H9 (cell line): ENCODE data around the gene GAD1. TPM values are rescaled to one million over a fixed set of nuclear protein-coding genes. Genes with fewer than 3 reads are reported as not detected.

Source experiments
- DNase-seq: peaks from one replicate; pipeline ENCODE4 v3.0.0-alpha.2; 2017
- H2AFZ ChIP-seq: one replicate; pipeline ENCODE4 v1.6.1; 2013; ENCODE audit warnings: mild to moderate bottlenecking, low read length, control low read depth, moderate library complexity
- H2AK5ac ChIP-seq: 2 replicates; pipeline ENCODE4 v1.6.1; 2013; ENCODE audit warnings: low read length, control low read depth, mixed read lengths; ENCODE audit not compliant: insufficient read length
- H2BK120ac ChIP-seq: one replicate; pipeline ENCODE4 v1.6.1; 2013; ENCODE audit warnings: low read depth, mild to moderate bottlenecking, low read length, control low read depth, inconsistent platforms; ENCODE audit not compliant: poor library complexity, severe bottlenecking
- H2BK12ac ChIP-seq: 2 replicates; pipeline ENCODE4 v1.6.1; 2013; ENCODE audit warnings: low read length, control low read depth, mixed read lengths, low read depth; ENCODE audit not compliant: insufficient read length
- H2BK15ac ChIP-seq: 2 replicates; pipeline ENCODE4 v1.6.1; 2013; ENCODE audit warnings: low read depth, low read length, control low read depth
- H2BK20ac ChIP-seq: one replicate; pipeline ENCODE4 v1.6.1; 2013; ENCODE audit warnings: low read depth, mild to moderate bottlenecking, low read length, control low read depth, inconsistent platforms; ENCODE audit not compliant: poor library complexity, severe bottlenecking
- H2BK5ac ChIP-seq: 2 replicates; pipeline ENCODE4 v1.6.1; 2013; ENCODE audit warnings: low read length, control low read depth, mixed read lengths; ENCODE audit not compliant: insufficient read length
- H3K14ac ChIP-seq: 2 replicates; pipeline ENCODE4 v1.6.1; 2013; ENCODE audit warnings: low read length, control low read depth; ENCODE audit not compliant: insufficient read depth
- H3K18ac ChIP-seq: 2 replicates; pipeline ENCODE4 v1.6.1; 2013; ENCODE audit warnings: low read depth, mild to moderate bottlenecking, mixed read lengths, low read length, control low read depth; ENCODE audit not compliant: insufficient read length
- H3K23ac ChIP-seq: 2 replicates; pipeline ENCODE4 v1.6.1; 2013; ENCODE audit warnings: low read length, control low read depth, mixed read lengths, low read depth; ENCODE audit not compliant: insufficient read length
- H3K23me2 ChIP-seq: 2 replicates; pipeline ENCODE4 v1.6.1; 2013; ENCODE audit warnings: low read depth, mild to moderate bottlenecking, mixed read lengths, low read length, control low read depth; ENCODE audit not compliant: insufficient read length, poor library complexity, severe bottlenecking
- H3K27ac ChIP-seq: 2 replicates; pipeline ENCODE4 v1.5.1; 2013; ENCODE audit warnings: low read length, control low read depth, mixed read lengths, low read depth; ENCODE audit not compliant: insufficient read length
- H3K27me3 ChIP-seq: 2 replicates; pipeline ENCODE4 v1.6.1; 2013; ENCODE audit warnings: low read length, control low read depth, inconsistent platforms; ENCODE audit not compliant: insufficient read depth
- H3K4ac ChIP-seq: 2 replicates; pipeline ENCODE4 v1.6.1; 2013; ENCODE audit warnings: low read depth, mild to moderate bottlenecking, control low read depth, inconsistent platforms, low read length, moderate library complexity
- H3K4me1 ChIP-seq: 2 replicates; pipeline ENCODE4 v1.6.1; 2013; ENCODE audit warnings: low read length, control low read depth, inconsistent platforms; ENCODE audit not compliant: insufficient read depth
- H3K4me2 ChIP-seq: 2 replicates; pipeline ENCODE4 v1.6.1; 2013; ENCODE audit warnings: low read length, control low read depth, mixed read lengths; ENCODE audit not compliant: insufficient read length, insufficient read depth
- H3K56ac ChIP-seq: 2 replicates; pipeline ENCODE4 v1.6.1; 2013; ENCODE audit warnings: low read depth, mild to moderate bottlenecking, mixed read lengths, low read length, control low read depth; ENCODE audit not compliant: insufficient read length
- H3K79me1 ChIP-seq: 2 replicates; pipeline ENCODE4 v1.6.1; 2013; ENCODE audit warnings: low read depth, mild to moderate bottlenecking, moderate library complexity, low read length, control low read depth, inconsistent platforms; ENCODE audit not compliant: insufficient read depth, poor library complexity, severe bottlenecking
- H3K79me2 ChIP-seq: 2 replicates; pipeline ENCODE4 v1.6.1; 2013; ENCODE audit warnings: low read length, control low read depth, inconsistent platforms; ENCODE audit not compliant: insufficient read depth
- H3K9ac ChIP-seq: 2 replicates; pipeline ENCODE4 v1.6.1; 2013; ENCODE audit warnings: low read length, control low read depth, mixed read lengths; ENCODE audit not compliant: insufficient read length; ENCODE audit errors: extremely low read depth
- H3K9me3 ChIP-seq: one replicate; pipeline ENCODE4 v1.6.1; 2013; ENCODE audit warnings: low read depth, low read length, inconsistent platforms; ENCODE audit not compliant: control insufficient read depth
- H3T11ph ChIP-seq: one replicate; pipeline ENCODE4 v1.6.1; 2013; ENCODE audit warnings: mild to moderate bottlenecking, low read length, control low read depth, inconsistent platforms
- H4K20me1 ChIP-seq: one replicate; pipeline ENCODE4 v1.6.1; 2013; ENCODE audit not compliant: control insufficient read depth, insufficient read length, insufficient read depth
- H4K5ac ChIP-seq: 2 replicates; pipeline ENCODE4 v1.6.1; 2013; ENCODE audit warnings: low read depth, mild to moderate bottlenecking, mixed read lengths, low read length, control low read depth; ENCODE audit not compliant: insufficient read length
- H4K8ac ChIP-seq: replicated peaks from 2 replicates; pipeline ENCODE4 v1.6.1; 2013; ENCODE audit warnings: low read length, control low read depth, mixed read lengths, low read depth; ENCODE audit not compliant: insufficient read length
- H4K91ac ChIP-seq: 2 replicates; pipeline ENCODE4 v1.6.1; 2013; ENCODE audit warnings: low read depth, mild to moderate bottlenecking, moderate library complexity, mixed read lengths, low read length, control low read depth; ENCODE audit not compliant: insufficient read length
- H3K27ac Mint-ChIP-seq, 3 experiments: 2 replicates in 2 of 3; 3 replicates in 1 of 3; pipeline ENCODE4 v1.8.0; 2020 to 2021; ENCODE audit warnings: mixed read lengths in 3 of 3, mild to moderate bottlenecking in 1 of 3, moderate library complexity in 1 of 3
- H3K27me3 Mint-ChIP-seq: 2 replicates; pipeline ENCODE4 v1.8.0; 2021; ENCODE audit warnings: low read depth, mild to moderate bottlenecking, moderate library complexity, mixed read lengths
- H3K36me3 Mint-ChIP-seq, 3 experiments: 2 replicates in 2 of 3; 3 replicates in 1 of 3; pipeline ENCODE4 v1.8.0; 2020 to 2021; ENCODE audit warnings: low read depth in 3 of 3, mixed read lengths in 3 of 3; ENCODE audit not compliant: insufficient read depth in 1 of 3
- H3K4me1 Mint-ChIP-seq, 2 experiments: 2 replicates each; pipeline ENCODE4 v1.8.0; 2020; ENCODE audit warnings: mixed read lengths in 2 of 2
- H3K4me3 Mint-ChIP-seq, 2 experiments: 2 replicates in 1 of 2; 3 replicates in 1 of 2; pipeline ENCODE4 v1.8.0; 2020 to 2021; ENCODE audit warnings: mild to moderate bottlenecking in 2 of 2, mixed read lengths in 2 of 2, moderate library complexity in 1 of 2
- H3K9me3 Mint-ChIP-seq, 2 experiments: 2 replicates in 1 of 2; 3 replicates in 1 of 2; pipeline ENCODE4 v1.8.0; 2020; ENCODE audit warnings: mild to moderate bottlenecking in 2 of 2, mixed read lengths in 2 of 2, moderate library complexity in 1 of 2
- WGBS: extraction: QIAGEN DNeasy Blood & Tissue Kit; methylation state at CpG from one replicate; pipeline ENCODE4 v1.1.7; 2013; ENCODE audit warnings: missing lambda C conversion rate, low lambda C conversion rate, mixed read lengths; ENCODE audit not compliant: insufficient read length; ENCODE audit errors: extremely low coverage; 5-methylcytosine and 5-hydroxymethylcytosine counted together
- total RNA-seq: library from RNA; stranded (reverse); gene quantifications from 2 replicates; pipeline ENCODE4 v1.2.1, GENCODE V29; 2021
- TF ChIP-seq, protein P1 (sequence below): fragments of 200-600 bp; sonication (generic); conservative IDR thresholded peaks from 3 replicates; pipeline ENCODE4 v1.8.0; 2021; ENCODE audit warnings: antibody characterized with exemption, mild to moderate bottlenecking

Gene GAD1
- total RNA-seq, 1 experiment from 2014 or later, result 1.8 TPM

DNA sequence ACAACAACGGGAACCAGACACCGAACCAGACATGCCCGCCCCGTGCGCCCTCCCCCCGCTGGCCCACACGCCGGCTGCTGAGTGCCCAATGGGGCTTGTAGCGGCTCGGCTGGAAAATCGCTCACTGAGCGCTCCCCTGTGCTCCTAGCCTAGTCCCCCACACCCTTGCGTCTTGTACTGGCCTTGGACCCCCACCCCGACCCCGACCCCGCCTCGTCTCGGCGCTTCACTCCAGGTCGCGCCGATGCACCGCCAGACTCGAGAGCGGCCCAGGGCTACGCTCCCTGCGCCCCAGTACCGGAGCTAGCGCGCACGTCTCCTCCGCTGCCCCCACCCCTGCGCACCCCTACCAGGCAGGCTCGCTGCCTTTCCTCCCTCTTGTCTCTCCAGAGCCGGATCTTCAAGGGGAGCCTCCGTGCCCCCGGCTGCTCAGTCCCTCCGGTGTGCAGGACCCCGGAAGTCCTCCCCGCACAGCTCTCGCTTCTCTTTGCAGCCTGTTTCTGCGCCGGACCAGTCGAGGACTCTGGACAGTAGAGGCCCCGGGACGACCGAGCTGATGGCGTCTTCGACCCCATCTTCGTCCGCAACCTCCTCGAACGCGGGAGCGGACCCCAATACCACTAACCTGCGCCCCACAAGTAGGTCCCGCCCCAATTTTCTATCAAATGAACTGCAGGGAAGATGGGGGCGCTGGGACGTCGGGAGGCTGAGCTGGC lies 1.5 kb downstream of the GAD1 start:
- peaks cover 3 to 4% of the 10 kb centered on the region in 2 experiments; a peak in 4 of 5 replicates for H3K9me3 Mint-ChIP-seq
- Histone ChIP-seq H3K14ac (no peak overlapping the region; the same call in 1 of the 2 replicates), H3K4me2 (peak overlapping the region; percentile 70), H3K18ac (no peak overlapping the region), H3K56ac (no peak overlapping the region), H3K9ac (no peak overlapping the region), H3K79me2 (no peaks in the 10 kb centered on the region), H3K27ac (no peak overlapping the region), H4K20me1 (peaks cover 5% of the 10 kb centered on the region), H2BK120ac (no peak overlapping the region), H3T11ph (no peak overlapping the region), H3K23me2 (peaks cover 59% of the 10 kb centered on the region), H2AK5ac (no peak overlapping the region), H3K4ac (no peak overlapping the region), H4K5ac (no peak overlapping the region), H3K9me3 (no peaks in the 10 kb centered on the region), H2BK5ac (no peak overlapping the region), H2BK15ac (no peak overlapping the region), H2AFZ (no peak overlapping the region), H4K8ac (no peak overlapping the region), H3K27me3 (peaks cover 87% of the 10 kb centered on the region), H2BK20ac (no peak overlapping the region), H4K91ac (no peak overlapping the region), H3K79me1 (no peaks in the 10 kb centered on the region), H2BK12ac (no peak overlapping the region), H3K23ac (no peak overlapping the region), H3K4me1 (peaks cover 2% of the 10 kb centered on the region; the same call in 1 of the 2 replicates)
- H3K27me3 Mint-ChIP-seq, result peaks cover 100% of the 10 kb centered on the region
- TF ChIP-seq, protein P1, sequence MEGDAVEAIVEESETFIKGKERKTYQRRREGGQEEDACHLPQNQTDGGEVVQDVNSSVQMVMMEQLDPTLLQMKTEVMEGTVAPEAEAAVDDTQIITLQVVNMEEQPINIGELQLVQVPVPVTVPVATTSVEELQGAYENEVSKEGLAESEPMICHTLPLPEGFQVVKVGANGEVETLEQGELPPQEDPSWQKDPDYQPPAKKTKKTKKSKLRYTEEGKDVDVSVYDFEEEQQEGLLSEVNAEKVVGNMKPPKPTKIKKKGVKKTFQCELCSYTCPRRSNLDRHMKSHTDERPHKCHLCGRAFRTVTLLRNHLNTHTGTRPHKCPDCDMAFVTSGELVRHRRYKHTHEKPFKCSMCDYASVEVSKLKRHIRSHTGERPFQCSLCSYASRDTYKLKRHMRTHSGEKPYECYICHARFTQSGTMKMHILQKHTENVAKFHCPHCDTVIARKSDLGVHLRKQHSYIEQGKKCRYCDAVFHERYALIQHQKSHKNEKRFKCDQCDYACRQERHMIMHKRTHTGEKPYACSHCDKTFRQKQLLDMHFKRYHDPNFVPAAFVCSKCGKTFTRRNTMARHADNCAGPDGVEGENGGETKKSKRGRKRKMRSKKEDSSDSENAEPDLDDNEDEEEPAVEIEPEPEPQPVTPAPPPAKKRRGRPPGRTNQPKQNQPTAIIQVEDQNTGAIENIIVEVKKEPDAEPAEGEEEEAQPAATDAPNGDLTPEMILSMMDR, result no peak
- no peaks in the 10 kb centered on the region; a peak in 1 of 7 replicates for H3K36me3 Mint-ChIP-seq
- peaks cover 60 to 65% of the 10 kb centered on the region in 2 experiments for H3K4me1 Mint-ChIP-seq
- H3K27ac Mint-ChIP-seq, result no peak overlapping the region
- WGBS, result no CpG with 5 or more reads among the region's 60 CpGs
- H3K4me3 Mint-ChIP-seq, result peak overlapping the region; percentile 63 to 82
- peak; percentile 55 for DNase-seq
